ENCODE results near the gene HAO2. TPM values are rescaled to one million over a fixed set of nuclear protein-coding genes. Genes with fewer than 3 reads are reported as not detected.
"Not testable (repeated sequence)": the region's sequence is repeated elsewhere in the genome, so short reads cannot be mapped to it uniquely, and the experiment has no call there.

Gene HAO2
- total RNA-seq, 2 donors from 2014 or later, result not detected

DNA sequence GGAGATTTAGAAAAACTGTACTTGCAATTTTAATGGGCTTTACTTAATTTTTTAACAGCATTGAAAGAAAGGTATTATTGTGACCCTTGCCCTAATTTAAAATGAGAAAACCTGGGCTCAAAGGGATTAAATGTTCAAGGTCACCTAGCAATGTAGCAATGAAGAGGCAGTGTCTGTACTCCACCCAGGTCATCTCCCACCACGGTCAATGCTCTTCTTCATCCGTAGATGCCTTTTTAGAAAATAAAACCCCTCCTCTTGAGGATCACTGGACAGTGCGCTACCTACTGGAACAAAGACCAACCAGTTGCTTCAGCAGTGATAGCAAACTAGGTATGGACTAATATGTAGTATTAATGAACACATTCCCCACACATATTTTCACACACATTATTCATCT, 29.8 kb upstream of the HAO2 start:
- no peak for ATAC-seq
- DNase-seq, result no peak
- intact Hi-C loops (cut with DNase I, micrococcal nuclease), result no loop called here

DNA sequence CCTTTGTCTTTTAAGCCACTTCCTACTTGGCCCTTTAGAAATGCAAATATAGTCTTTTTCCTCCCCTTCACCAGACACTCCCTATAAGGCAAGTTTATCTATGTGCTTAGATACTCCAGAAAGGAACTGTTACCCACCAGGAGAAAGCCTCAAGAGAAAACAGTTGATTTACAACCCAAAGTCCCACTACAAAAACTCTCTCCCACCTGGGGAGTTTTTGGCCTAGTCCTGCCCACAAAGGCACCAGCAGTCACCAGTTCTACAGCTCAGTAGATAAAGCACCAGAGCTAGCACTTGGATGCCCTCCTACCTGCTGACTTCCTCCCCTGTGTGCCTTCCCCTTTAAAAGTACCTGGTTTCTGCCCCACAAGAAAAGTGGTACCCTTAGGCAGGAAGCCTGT, 27.7 kb upstream of the HAO2 start:
- DNase-seq (no peak), ATAC-seq (no peak)
- intact Hi-C loops (cut with DNase I, micrococcal nuclease), result no loop called here

DNA sequence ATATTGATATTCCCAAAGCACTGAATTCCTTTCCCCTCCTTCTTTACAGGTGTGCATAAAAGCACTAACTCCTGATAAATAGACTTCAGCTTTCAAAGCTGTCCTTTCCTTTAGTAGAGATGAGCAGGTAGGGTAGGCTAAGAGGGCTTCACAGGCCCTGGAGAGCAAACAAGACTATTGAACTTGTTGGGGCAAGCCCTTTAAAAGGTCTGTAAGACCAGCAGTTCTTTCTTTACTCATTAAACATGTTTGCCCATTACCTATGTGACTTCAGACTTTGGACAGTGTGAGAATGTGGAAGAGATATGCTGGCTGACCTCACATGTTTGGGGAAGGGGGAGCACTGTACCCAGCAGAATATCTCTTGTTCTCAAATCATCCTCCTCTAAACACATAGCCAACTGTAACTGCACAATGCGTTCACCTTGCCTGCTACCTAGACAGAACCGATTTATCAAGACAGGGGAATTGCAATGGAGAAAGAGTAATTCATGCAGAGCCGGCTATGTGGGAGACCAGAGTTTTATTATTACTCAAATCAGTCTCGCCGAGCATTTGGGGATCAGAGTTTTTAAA, 27.1 kb upstream of the HAO2 start:
- DNase-seq (no peak), ATAC-seq (peak; percentile 28)
- intact Hi-C loops (cut with DNase I, micrococcal nuclease), result no loop called here

DNA sequence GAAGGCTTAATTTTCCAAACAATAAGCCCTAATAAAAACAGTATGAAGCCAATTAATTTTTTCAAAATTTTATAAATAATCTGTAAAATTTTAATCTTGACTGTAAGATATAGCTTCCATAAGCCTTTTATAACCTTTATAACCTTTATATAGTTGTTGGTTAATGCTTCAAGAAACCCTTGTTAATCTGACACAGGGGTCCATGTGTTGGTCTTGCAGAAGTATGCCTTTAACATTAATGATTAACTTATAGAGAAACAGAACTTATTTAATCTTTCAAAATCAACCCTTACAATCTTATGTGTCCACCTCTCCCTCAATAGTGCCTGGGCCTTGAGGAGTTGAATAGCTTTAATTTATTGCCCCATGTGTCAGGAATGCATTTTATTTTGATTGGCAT, 23.2 kb upstream of the HAO2 start:
- intact Hi-C loops (cut with DNase I, micrococcal nuclease), result no loop called here
- no peak for DNase-seq
- no peak for ATAC-seq

DNA sequence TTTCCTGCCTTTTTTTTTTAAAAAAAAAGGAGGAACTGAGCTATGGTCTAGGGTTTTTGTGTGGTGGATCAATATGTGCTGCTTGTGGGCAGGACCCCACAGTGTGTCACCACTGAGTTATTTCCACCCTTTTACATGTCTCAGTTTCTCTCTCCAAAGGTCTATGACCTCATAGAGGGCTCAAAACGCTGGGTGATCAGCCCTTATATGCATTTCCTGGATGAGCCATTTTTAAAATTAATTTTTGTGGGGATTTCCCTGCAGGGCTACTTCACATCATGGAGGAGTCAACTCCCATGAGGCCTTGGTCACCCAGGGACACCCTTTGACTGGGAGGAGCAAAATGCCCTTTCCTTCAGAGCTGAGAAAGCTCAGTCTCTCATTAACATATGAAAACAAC, 20.7 kb upstream of the HAO2 start:
- ATAC-seq (no peak), DNase-seq (no peak)
- intact Hi-C loops (cut with DNase I, micrococcal nuclease), result no loop called here

DNA sequence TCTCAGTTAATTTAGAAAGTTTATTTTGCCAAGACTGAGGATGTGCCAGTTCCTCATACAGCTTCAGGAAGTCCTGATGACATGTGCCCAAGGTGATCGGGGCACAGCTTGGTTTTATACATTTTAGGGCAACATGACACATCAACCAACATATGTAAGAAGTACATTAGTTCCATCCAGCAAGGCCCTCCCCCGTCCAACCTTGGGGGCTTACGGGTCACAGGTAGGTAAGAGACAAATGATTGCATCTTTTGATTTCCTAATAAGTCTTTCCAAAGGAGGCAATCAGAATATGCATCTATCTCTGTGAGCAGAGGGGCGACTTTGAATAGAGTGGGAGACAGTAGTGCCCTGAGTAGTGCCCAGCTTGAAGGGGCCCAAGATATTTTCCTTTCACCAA, 19.6 kb upstream of the HAO2 start:
- DNase-seq (no peak), ATAC-seq (no peak)
- intact Hi-C loops (cut with DNase I, micrococcal nuclease), result no loop called here

DNA sequence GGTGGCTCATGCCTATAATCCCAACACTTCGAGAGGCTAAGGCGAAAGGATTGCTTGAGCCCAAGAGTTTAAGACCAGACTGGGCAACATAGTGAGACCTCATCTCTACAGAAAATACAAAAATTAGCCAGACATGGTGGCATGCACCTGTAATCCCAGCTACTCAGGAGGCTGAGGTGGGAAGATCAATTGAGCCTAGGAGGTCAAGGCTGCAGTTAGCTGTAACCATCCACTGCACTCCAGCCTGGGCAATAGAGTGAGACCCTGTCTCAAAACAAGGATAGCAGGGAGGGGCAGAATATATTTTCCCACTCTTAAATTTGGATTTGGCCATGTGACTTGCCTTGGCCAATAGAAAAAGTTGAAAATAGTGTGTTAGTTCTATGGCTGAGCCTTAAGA, 17.7 kb upstream of the HAO2 start:
- DNase-seq; ATAC-seq; intact Hi-C loops (cut with DNase I, micrococcal nuclease): not testable (repeated sequence)

DNA sequence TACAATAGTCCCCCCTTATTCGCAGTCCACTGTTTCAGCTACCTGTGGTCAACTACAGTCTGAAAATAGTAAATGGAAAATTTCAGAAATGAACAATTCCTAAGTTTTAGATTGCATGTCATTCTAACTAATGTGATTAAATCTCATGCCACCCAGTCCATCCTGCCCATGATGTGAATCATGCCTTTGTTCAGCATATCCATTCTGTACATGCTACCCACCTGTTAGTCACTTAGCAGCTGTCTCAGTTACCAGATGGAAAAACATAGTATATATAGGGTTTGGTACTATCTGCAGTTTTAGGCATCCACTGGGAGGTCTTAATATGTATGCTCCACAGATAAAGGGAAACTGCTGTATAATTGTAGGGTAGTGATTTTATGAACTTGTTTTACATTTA, 16.6 kb upstream of the HAO2 start:
- no peak for DNase-seq
- intact Hi-C loops (cut with DNase I, micrococcal nuclease), result no loop called here
- ATAC-seq, result no peak

DNA sequence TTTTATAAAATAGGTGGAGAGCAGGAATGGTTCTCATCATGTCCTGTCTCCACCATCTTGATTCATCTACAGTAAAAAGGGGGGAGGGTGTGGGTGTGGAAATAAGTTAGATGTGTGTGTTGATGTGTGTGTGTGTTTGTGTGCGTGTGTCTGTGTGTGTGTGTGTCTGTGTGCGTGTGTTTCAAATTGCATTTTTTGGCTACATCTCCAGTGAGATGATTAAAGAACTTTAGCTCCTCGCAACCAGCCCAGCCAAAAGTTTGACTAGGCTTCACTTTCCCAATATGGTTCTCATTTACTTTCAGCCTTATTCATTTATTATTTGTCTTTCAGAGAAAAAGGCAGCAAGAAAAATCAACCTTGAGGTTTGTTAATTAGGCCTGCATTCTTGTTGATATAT, 14.7 kb upstream of the HAO2 start:
- intact Hi-C loops (cut with DNase I, micrococcal nuclease), result no loop called here
- no peak for DNase-seq
- ATAC-seq, result no peak

DNA sequence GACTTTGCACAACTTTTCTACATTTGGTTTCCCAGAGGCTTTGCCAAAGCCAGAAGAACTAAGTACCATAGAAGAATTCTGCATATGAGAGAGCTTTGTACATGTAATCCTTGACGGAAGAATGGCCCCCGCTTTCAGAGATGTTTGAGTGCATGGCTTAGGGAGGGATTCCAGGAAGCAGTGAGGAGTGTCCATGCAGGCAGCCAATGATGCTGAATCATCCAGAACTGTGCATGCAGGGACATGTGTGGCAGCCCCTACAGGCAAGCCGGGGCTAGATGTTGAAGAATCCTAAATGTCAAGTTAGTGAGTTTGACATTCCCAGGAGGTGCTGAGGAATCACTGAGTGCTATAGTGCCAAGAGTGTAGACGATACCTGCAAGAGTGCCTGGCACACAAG, 9.9 kb upstream of the HAO2 start:
- ATAC-seq (no peak), DNase-seq (no peak)
- intact Hi-C loops (cut with DNase I, micrococcal nuclease), result no loop called here

DNA sequence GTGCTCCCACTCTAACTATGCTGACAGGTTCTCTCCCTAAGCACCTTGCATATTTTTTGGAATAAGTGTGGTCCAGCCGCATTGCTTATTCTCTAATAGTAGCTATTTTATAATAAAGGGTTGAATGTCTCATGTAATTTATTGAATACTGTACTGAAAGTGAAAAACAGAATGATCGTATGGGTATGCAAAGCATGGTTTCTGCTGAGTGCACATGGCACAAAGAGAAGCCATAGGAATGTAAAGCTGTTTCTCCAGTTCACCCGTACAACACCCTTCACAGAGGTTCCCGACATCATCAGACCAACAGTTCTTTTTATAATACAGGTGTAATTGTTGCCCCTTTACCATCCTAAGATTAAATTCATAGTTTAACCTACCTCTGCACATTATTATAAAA, 8.9 kb upstream of the HAO2 start:
- intact Hi-C loops (cut with DNase I, micrococcal nuclease), result loop anchor here (10.0 kb wide), 1 partner anchor 75 kb away; no protein-coding TSS in a partner anchor
- ATAC-seq (no peak), DNase-seq (no peak)

DNA sequence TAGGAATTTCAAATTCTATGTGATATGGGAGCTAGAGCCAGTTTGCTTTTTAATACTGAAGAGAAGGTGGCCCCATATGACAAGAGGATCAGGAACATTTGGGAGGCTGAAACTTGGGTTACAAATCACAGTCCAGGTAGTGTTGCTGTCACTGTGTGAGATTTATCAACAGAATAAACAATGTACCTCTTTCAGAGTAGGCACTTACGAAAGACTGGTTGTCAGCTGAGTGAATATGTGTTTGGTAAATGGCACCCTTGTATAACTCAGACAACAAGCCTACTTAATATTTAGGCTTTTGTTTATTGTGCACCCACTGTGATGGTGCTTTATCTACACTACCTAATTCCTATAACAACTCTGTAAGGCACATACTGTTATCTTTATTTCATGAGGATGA, 7.4 kb upstream of the HAO2 start:
- intact Hi-C loops (cut with DNase I, micrococcal nuclease), result loop anchor here (10.0 kb wide), 1 partner anchor 76 kb away; no protein-coding TSS in a partner anchor
- ATAC-seq (no peak), DNase-seq (no peak)

DNA sequence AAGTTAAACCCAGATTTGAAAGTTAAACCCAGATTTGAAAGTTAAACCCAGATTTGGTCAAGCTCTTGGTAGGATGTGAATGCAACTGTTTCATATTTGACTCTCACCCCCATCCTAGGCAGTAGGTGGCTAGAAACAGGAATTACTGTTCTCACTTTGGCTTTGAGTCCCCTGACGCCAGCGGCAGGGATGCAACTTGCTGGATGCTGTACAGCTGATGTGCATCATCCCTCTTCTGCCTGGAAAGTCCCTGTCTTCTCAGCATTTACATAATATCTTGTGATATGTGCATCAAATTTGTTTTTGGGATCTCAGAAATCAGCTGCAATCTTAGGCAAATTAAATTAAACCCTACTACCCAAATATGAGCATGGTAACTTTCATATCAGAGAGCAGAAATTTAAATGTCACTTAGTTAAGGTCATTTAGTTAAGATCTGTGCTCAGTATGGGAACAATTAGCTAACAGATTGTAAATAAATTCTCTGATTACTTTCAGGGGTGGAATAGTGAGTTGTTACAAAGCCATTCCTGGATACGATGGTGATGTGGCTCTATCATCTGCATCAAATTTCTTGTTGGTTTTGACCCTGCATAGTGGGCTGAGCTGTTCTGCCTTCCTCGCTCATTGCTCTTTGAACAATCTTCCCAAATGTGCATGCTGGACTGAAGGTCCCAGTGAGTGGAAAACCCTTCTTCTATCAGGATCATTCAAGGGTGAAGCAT, 6.8 kb upstream of the HAO2 start:
- no peak for ATAC-seq
- intact Hi-C loops (cut with DNase I, micrococcal nuclease), result loop anchor here (10.0 kb wide), 1 partner anchor 77 kb away; no protein-coding TSS in a partner anchor
- DNase-seq, result no peak

DNA sequence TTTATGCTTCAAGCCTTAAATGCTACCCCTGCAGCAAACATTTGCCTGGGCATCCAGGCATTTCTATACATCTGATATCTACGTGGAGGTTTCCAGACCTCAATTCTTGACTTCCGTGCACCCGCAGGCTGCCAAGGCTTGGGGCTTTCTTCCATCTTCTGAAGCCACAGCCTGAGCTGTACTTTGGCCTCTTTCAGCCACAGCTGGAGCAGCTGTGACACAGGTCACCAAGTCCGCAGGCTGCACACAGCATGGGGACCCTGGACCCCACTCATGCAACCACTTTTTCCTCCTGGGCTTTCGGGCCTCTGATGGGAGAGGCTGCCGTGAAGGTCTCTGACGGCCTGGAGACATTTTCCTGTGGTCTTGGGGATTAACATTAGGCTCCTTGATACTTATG, 5.4 kb upstream of the HAO2 start:
- intact Hi-C loops (cut with DNase I, micrococcal nuclease), result loop anchor here (10.0 kb wide), 1 partner anchor 78 kb away; no protein-coding TSS in a partner anchor
- no peak for ATAC-seq
- no peak for DNase-seq

DNA sequence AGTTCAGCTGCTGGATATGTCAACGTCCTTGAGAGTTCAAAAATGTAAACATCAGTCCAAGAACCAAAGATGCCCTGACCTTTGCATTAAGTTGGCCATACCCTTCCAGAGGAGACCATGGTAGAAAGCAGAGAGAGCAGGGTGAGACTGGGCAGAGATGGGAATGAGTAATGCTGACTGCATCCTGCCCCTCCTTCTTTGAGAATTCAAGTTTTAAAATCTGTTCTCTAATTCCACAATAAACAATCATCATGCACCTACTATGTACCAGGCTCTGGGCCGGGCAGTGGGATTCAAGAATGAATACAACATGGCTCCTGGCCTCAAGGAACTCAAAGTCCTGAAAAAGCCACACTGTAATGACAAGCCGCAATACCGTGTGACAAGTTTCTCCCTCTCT, 3.9 kb upstream of the HAO2 start:
- intact Hi-C loops (cut with DNase I, micrococcal nuclease), result loop anchor here (10.0 kb wide), 1 partner anchor 80 kb away; no protein-coding TSS in a partner anchor
- no peak for ATAC-seq
- DNase-seq, result no peak

DNA sequence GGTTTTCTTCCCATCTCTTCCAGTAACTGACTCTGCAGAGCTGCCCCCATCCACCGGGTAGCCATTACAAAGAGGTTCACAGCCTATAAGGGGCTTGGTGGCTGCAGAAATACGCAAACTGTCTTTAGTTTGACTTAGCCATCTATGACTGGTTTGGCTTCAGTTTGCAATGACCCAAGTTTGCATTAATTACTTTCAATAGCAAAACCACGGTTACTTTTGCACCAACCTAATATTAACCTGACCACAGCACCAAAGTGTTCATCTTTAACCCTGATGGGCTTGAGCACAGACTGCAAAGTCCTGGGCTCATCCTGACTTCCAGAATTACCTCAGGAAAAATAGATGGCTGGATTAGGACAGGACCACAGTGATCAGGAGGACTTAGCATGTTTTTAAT, 2.2 kb upstream of the HAO2 start:
- no peak for DNase-seq
- intact Hi-C loops (cut with DNase I, micrococcal nuclease), result loop anchor here (10.0 kb wide), 1 partner anchor 82 kb away; no protein-coding TSS in a partner anchor
- ATAC-seq, result no peak

DNA sequence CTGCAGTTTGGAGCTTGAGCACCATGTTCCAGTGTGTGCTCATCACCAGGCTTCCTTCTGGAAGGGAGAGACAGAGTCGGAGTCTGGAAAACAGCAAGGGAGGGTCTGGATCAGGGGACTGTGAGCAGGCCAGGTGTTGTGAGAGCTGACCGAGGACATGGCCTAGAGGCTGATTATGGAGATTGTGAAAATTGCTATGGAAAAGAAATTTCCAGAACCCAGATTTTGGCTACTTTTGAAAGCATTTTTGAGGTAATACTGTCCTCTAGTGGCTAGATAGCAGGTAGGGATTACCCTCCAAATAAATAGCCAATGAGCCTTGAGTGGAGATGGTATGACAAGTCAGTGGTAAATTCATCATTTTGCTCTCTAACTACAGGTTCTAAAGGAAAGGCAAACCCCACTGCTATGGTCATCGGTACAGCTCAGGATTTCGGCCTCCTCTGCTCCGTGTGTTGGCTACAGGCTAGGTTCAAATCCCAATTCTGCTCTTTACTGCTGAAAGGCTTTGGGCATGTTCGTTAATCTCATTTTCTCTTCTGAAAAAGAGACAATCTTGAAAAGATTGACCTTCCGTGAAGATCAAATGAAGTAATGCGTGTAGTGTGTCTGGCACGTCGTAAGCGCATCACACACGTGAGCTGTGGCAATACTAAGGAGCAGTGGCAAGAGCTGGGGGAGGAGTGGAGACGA, 1.0 kb upstream of the HAO2 start:
- DNase-seq, result no peak
- intact Hi-C loops (cut with DNase I, micrococcal nuclease), result loop anchor here (10.0 kb wide), 1 partner anchor 83 kb away; no protein-coding TSS in a partner anchor
- peak; percentile 61 for ATAC-seq

DNA sequence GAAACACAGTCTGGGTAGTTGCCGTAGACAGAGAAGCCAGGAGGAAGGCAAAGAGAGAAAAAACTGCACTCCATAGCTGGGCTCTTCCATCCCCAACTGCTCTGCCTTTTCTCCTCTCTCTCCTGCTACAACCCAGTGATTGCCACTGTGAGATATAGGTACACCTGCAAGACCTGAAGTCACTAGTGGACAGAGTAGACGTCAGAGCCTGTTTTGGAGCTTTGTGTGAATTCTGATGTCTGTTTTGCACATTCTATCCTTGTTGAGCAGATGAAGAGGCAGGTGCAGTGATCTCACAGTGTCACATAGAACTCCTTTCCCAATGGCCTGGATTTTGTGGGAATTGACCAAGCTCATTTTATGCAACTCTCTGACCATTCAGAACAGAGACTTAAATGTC, 2.2 kb downstream of the HAO2 start:
- no peak for DNase-seq
- no peak for ATAC-seq
- intact Hi-C loops (cut with DNase I, micrococcal nuclease), result no loop called here

DNA sequence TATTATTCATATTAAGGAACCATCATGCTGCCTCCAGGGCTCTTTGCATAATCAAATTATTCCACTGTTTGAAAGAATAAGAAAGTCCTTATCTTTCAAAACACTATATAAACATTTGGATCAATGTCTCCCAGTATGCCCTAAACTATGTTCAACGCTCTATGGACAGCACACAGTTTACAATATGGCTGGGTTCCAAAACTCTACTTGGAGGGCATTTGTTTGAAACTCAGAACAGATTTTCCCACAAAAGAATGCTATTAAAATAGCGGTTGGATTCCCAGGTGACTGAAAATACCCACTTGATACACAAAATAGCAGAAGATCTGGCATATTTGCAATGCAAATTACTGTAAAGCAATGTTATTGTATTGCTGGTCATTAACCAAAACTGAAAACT, 3.2 kb downstream of the HAO2 start:
- ATAC-seq (no peak), DNase-seq (no peak)
- intact Hi-C loops (cut with DNase I, micrococcal nuclease), result no loop called here

DNA sequence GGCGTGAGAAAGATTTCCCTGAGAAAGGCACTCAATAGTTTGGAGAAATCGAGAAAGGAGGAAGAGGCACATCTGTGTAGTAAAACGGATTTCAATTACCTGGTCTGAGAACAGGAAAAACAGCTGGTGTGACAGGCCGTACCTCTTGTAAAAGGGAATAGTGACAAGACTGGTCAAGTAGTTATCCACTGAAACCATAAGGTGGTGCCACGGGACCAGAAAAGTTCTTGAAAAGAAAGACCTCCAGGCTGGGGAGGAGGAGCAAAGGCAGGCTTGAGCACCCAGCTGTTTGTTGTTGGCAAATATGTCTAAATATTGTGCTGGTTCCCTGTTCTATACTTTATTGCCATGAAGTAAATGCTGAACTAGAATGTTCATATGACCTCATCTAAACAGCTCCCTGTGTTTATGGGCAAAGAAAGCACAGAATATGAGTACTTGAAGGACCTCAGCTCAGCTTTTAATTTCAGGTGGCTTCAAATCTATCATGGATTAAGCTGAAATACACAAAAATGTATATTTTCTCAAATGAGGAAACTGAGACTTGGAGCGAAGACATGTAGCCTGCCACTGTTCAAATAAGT, 4.0 kb downstream of the HAO2 start:
- peak; percentile 87 for ATAC-seq
- DNase-seq, result peak; percentile 43 to 50
- intact Hi-C loops (cut with DNase I, micrococcal nuclease), result no loop called here
